SK-N-SH treated with all-trans-retinoic acid at 6 μM for 48 hours (cell line): ENCODE results near the gene PPP1R13B.

Experiments
- ATAC-seq: fragments of 200-7000 bp; cut with Tn5 transposase; 3 replicates; pipeline ENCODE4 v1.9.1; 2020; ENCODE audit warnings: mild to moderate bottlenecking, moderate library complexity
- ARNTL ChIP-seq: fragments of 450-650 bp; formaldehyde crosslinking; IDR thresholded peaks from 2 replicates; pipeline ENCODE4 v1.5.0; 2020; ENCODE audit warnings: low read depth, mild to moderate bottlenecking, moderate library complexity, borderline replicate concordance
- BACH2 ChIP-seq: fragments of 250-450 bp; sonication (Bioruptor Pico); IDR thresholded peaks from 2 replicates; pipeline ENCODE4 v1.9.0; 2021; ENCODE audit warnings: mild to moderate bottlenecking, borderline replicate concordance
- CSRNP3 ChIP-seq: fragments of 250-450 bp; sonication (Bioruptor Pico); IDR thresholded peaks from 2 replicates; pipeline ENCODE4 v1.5.1; 2021; ENCODE audit warnings: mild to moderate bottlenecking, moderate library complexity
- ESRRG ChIP-seq: fragments of 250-450 bp; sonication (Bioruptor Pico); IDR thresholded peaks from 2 replicates; pipeline ENCODE4 v1.6.1; 2021; ENCODE audit warnings: mild to moderate bottlenecking
- GLIS3 ChIP-seq: fragments of 250-450 bp; sonication (Bioruptor Pico); IDR thresholded peaks from 2 replicates; pipeline ENCODE4 v1.5.0; 2020; ENCODE audit warnings: mild to moderate bottlenecking, moderate library complexity
- ISL1 ChIP-seq: fragments of 250-450 bp; sonication (Bioruptor Pico); IDR thresholded peaks from 2 replicates; pipeline ENCODE4 v2.1.2; 2022; ENCODE audit warnings: mild to moderate bottlenecking, moderate library complexity
- OSR1 ChIP-seq: fragments of 250-450 bp; sonication (Bioruptor Pico); IDR thresholded peaks from 2 replicates; pipeline ENCODE4 v1.8.0; 2022; ENCODE audit warnings: moderate library complexity, mild to moderate bottlenecking, inconsistent platforms
- PPARA ChIP-seq: fragments of 250-450 bp; sonication (Bioruptor Pico); IDR thresholded peaks from 2 replicates; pipeline ENCODE4 v1.5.0; 2020; ENCODE audit warnings: mild to moderate bottlenecking, borderline replicate concordance
- RARB ChIP-seq: fragments of 250-450 bp; sonication (Bioruptor Pico); IDR thresholded peaks from 2 replicates; pipeline ENCODE4 v1.8.0; 2021; ENCODE audit warnings: mild to moderate bottlenecking, moderate library complexity
- SNAI2 ChIP-seq: fragments of 250-450 bp; sonication (Bioruptor Pico); IDR thresholded peaks from 2 replicates; pipeline ENCODE4 v1.5.0; 2020; ENCODE audit warnings: mild to moderate bottlenecking, moderate library complexity
- ZC3H10 ChIP-seq: fragments of 250-450 bp; sonication (Bioruptor Pico); IDR thresholded peaks from 2 replicates; pipeline ENCODE4 v1.5.1; 2021; ENCODE audit warnings: mild to moderate bottlenecking, moderate library complexity
- ZFP3 ChIP-seq: fragments of 250-450 bp; sonication (Bioruptor Pico); IDR thresholded peaks from 2 replicates; pipeline ENCODE4 v1.5.0; 2020; ENCODE audit warnings: mild to moderate bottlenecking, moderate library complexity
- ZFP30 ChIP-seq: fragments of 450-650 bp; formaldehyde crosslinking; IDR thresholded peaks from 2 replicates; pipeline ENCODE4 v1.5.0; 2022; ENCODE audit warnings: mild to moderate bottlenecking, moderate library complexity
- ZNF565 ChIP-seq: fragments of 450-650 bp; formaldehyde crosslinking; conservative IDR thresholded peaks from 2 replicates; pipeline ENCODE4 v1.5.0; 2020; ENCODE audit warnings: low read depth, mild to moderate bottlenecking, moderate library complexity
- ZNF70 ChIP-seq: fragments of 450-650 bp; formaldehyde crosslinking; IDR thresholded peaks from 2 replicates; pipeline ENCODE4 v1.5.0; 2020; ENCODE audit warnings: mild to moderate bottlenecking, moderate library complexity
- ZNF8 ChIP-seq: fragments of 450-650 bp; formaldehyde crosslinking; IDR thresholded peaks from 2 replicates; pipeline ENCODE4 v1.5.0; 2020; ENCODE audit warnings: mild to moderate bottlenecking, moderate library complexity
- TF ChIP-seq, protein P1 (sequence below): fragments of 250-450 bp; sonication (Bioruptor Pico); IDR thresholded peaks from 2 replicates; pipeline ENCODE4 v1.5.1; 2020; ENCODE audit warnings: low read depth, mild to moderate bottlenecking, moderate library complexity
- TF ChIP-seq, protein P2 (sequence below): fragments of 250-450 bp; sonication (Bioruptor Pico); IDR thresholded peaks from 2 replicates; pipeline ENCODE4 v1.8.0; 2021; ENCODE audit warnings: low read depth, mild to moderate bottlenecking, moderate library complexity, borderline replicate concordance
- TF ChIP-seq, protein P3 (sequence below): fragments of 250-450 bp; sonication (Bioruptor Pico); IDR thresholded peaks from 2 replicates; pipeline ENCODE4 v1.8.0; 2020; ENCODE audit warnings: mild to moderate bottlenecking, moderate library complexity, borderline replicate concordance
- TF ChIP-seq, protein P4 (sequence below): fragments of 250-450 bp; sonication (Bioruptor Pico); IDR thresholded peaks from 2 replicates; pipeline ENCODE4 v1.5.0; 2020; ENCODE audit warnings: mild to moderate bottlenecking, moderate library complexity

The PPP1R13B gene

GRCh38 chr14:103815253-103815652, 32.1 kb downstream of the PPP1R13B start:
- ATAC-seq, result no peak
- TF ChIP-seq ISL1 (CRISPR knock-in tag) (no peak), SNAI2 (no peak), ESRRG (CRISPR knock-in tag) (no peak), ARNTL (no peak), OSR1 (CRISPR knock-in tag) (no peak), RARB (CRISPR knock-in tag) (no peak), ZNF70 (no peak), ZFP3 (CRISPR knock-in tag) (no peak), ZNF565 (no peak), ZNF8 (CRISPR knock-in tag) (no peak), ZFP30 (no peak), BACH2 (no peak), CSRNP3 (CRISPR knock-in tag) (no peak), PPARA (CRISPR knock-in tag) (no peak)
- TF ChIP-seq, protein P1, sequence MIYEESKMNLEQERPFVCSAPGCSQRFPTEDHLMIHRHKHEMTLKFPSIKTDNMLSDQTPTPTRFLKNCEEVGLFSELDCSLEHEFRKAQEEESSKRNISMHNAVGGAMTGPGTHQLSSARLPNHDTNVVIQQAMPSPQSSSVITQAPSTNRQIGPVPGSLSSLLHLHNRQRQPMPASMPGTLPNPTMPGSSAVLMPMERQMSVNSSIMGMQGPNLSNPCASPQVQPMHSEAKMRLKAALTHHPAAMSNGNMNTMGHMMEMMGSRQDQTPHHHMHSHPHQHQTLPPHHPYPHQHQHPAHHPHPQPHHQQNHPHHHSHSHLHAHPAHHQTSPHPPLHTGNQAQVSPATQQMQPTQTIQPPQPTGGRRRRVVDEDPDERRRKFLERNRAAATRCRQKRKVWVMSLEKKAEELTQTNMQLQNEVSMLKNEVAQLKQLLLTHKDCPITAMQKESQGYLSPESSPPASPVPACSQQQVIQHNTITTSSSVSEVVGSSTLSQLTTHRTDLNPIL (CRISPR knock-in tag), result no peak
- TF ChIP-seq, protein P2, sequence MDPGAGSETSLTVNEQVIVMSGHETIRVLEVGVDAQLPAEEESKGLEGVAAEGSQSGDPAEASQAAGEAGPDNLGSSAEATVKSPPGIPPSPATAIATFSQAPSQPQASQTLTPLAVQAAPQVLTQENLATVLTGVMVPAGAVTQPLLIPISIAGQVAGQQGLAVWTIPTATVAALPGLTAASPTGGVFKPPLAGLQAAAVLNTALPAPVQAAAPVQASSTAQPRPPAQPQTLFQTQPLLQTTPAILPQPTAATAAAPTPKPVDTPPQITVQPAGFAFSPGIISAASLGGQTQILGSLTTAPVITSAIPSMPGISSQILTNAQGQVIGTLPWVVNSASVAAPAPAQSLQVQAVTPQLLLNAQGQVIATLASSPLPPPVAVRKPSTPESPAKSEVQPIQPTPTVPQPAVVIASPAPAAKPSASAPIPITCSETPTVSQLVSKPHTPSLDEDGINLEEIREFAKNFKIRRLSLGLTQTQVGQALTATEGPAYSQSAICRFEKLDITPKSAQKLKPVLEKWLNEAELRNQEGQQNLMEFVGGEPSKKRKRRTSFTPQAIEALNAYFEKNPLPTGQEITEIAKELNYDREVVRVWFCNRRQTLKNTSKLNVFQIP, result no peak
- TF ChIP-seq, protein P3, sequence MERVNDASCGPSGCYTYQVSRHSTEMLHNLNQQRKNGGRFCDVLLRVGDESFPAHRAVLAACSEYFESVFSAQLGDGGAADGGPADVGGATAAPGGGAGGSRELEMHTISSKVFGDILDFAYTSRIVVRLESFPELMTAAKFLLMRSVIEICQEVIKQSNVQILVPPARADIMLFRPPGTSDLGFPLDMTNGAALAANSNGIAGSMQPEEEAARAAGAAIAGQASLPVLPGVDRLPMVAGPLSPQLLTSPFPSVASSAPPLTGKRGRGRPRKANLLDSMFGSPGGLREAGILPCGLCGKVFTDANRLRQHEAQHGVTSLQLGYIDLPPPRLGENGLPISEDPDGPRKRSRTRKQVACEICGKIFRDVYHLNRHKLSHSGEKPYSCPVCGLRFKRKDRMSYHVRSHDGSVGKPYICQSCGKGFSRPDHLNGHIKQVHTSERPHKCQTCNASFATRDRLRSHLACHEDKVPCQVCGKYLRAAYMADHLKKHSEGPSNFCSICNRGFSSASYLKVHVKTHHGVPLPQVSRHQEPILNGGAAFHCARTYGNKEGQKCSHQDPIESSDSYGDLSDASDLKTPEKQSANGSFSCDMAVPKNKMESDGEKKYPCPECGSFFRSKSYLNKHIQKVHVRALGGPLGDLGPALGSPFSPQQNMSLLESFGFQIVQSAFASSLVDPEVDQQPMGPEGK (CRISPR knock-in tag), result no peak

GRCh38 chr14:103811189-103811588, 36.2 kb downstream of the PPP1R13B start:
- no peak for ATAC-seq
- TF ChIP-seq ESRRG (CRISPR knock-in tag) (no peak), PPARA (CRISPR knock-in tag) (no peak), GLIS3 (no peak), OSR1 (CRISPR knock-in tag) (no peak), ZFP30 (no peak)
- TF ChIP-seq, protein P3 (CRISPR knock-in tag), result no peak
- TF ChIP-seq, all 23 proteins: peak for 0

DNA sequence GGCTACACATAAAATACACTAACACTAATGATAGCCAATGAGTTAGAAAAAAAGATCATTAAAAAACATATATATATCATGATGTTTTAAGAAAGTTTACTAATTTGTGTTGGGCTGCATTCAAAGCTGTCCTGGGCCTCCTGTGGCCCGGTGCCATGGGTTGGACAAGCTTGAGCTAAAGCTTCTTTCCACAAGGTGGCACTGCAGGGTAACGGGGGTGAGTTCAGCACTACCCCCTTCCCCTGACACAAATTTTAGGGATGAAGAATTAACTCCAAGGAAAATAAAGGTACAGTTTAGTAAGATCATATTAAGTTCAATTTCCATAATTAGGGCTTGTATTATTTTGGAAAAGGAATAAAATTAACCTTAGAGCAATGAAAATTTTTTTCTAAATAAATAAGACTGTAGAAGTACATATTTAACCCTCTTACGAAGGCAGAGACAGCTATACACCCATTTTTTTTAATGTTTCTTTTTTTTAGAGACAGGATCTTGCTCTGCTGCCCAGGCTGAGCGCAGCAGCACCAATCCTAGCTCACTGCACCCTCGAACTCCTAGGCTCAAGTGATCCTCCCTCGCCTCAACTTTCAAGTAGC, 38.9 kb downstream of the PPP1R13B start:
- peak; percentile 88 for ATAC-seq
- TF ChIP-seq, protein P3 (CRISPR knock-in tag), result no peak
- TF ChIP-seq, protein P2, result no peak
- TF ChIP-seq ZNF70 (no peak), RARB (CRISPR knock-in tag) (no peak), ZFP3 (CRISPR knock-in tag) (no peak), OSR1 (CRISPR knock-in tag) (no peak), GLIS3 (no peak), ZNF8 (CRISPR knock-in tag) (no peak), ZC3H10 (CRISPR knock-in tag) (no peak), ARNTL (no peak), BACH2 (no peak), ZFP30 (no peak)
- TF ChIP-seq, protein P1 (CRISPR knock-in tag), result no peak
- TF ChIP-seq, protein P4, sequence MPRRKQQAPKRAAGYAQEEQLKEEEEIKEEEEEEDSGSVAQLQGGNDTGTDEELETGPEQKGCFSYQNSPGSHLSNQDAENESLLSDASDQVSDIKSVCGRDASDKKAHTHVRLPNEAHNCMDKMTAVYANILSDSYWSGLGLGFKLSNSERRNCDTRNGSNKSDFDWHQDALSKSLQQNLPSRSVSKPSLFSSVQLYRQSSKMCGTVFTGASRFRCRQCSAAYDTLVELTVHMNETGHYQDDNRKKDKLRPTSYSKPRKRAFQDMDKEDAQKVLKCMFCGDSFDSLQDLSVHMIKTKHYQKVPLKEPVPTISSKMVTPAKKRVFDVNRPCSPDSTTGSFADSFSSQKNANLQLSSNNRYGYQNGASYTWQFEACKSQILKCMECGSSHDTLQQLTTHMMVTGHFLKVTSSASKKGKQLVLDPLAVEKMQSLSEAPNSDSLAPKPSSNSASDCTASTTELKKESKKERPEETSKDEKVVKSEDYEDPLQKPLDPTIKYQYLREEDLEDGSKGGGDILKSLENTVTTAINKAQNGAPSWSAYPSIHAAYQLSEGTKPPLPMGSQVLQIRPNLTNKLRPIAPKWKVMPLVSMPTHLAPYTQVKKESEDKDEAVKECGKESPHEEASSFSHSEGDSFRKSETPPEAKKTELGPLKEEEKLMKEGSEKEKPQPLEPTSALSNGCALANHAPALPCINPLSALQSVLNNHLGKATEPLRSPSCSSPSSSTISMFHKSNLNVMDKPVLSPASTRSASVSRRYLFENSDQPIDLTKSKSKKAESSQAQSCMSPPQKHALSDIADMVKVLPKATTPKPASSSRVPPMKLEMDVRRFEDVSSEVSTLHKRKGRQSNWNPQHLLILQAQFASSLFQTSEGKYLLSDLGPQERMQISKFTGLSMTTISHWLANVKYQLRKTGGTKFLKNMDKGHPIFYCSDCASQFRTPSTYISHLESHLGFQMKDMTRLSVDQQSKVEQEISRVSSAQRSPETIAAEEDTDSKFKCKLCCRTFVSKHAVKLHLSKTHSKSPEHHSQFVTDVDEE, result no peak
